ENCODE measurements around the gene ADGRB2.

Gene ADGRB2

GRCh38 chr1:31702836-31703404 lies 61.2 kb downstream of the ADGRB2 start:
- DNase-seq (ENCODE audit: low read depth), result no peak

DNA sequence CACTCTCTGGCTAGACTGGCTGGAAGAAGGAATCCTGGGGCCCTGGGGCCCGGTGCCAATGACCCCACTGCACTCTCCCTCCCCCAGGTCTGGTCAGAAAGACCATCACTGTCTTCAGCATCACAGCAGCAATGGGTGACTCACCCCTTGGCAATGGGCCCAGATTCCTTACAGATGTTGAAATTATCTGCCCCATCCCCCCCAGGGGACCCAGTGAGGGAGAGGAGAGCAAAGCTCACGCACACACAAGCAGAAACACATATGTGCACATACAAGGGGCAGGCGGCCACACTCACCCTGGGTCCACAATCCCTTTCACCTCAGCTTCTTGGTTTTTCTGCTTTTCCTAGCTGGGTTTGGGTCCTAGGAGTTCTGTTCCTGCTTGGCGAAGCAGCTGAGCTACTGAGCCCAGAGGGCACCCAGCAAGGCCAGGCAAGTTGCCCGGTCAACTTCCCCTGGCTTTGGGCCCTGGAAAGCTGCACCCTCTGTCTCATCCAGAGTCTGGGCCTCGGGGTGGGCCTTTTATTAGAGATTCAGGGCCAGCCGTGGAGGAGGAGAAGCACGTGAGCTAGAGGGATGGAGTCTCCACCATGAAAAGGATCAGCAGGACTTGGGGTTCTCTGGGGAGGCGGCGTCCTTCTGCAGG lies 62.9 kb downstream of the ADGRB2 start:
- DNase-seq (ENCODE audit: low read depth), result no peak

GRCh38 chr1:31700468-31701090 lies 63.6 kb downstream of the ADGRB2 start:
- DNase-seq (ENCODE audit: low read depth), result no peak

GRCh38 chr1:31699341-31699891 lies 64.7 kb downstream of the ADGRB2 start:
- no peak for DNase-seq (ENCODE audit: low read depth)

- DNase-seq (ENCODE audit: low read depth), result no peak
Observed at GRCh38 chr1:31697369-31697984, 66.7 kb downstream of the ADGRB2 start.

DNA sequence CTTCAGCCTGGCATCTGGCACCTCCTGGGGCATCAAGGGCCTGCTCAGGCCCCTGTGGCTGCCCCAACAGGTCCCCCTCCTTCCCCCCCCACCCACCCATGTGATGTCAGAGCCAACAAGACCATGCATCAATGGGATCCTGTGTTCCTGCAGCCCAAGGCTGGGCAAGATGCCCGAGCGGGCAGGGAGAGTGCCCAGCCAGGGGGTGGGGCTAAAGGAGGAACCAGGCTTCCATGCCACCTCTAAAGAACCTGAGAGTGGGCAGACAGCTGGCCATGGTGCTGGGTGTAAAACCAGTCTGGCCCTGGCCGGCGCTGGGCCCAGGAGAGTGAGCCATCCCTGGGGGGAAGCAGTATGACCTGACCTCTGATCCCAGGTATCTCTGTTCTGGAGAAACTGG lies 67.9 kb downstream of the ADGRB2 start:
- DNase-seq (ENCODE audit: low read depth), result no peak

GRCh38 chr1:31695327-31695726 lies 68.8 kb downstream of the ADGRB2 start:
- DNase-seq (ENCODE audit: low read depth), result no peak

GRCh38 chr1:31694964-31695313 lies 69.2 kb downstream of the ADGRB2 start:
- DNase-seq (ENCODE audit: low read depth), result no peak

GRCh38 chr1:31694069-31694963 lies 69.8 kb downstream of the ADGRB2 start:
- DNase-seq (ENCODE audit: low read depth), result no peak

GRCh38 chr1:31693231-31693630 lies 70.9 kb downstream of the ADGRB2 start:
- no peak for DNase-seq (ENCODE audit: low read depth)

- no peak for DNase-seq (ENCODE audit: low read depth)
Observed at GRCh38 chr1:31691951-31692350, 72.2 kb downstream of the ADGRB2 start.

GRCh38 chr1:31691446-31691845 lies 72.7 kb downstream of the ADGRB2 start:
- DNase-seq (ENCODE audit: low read depth), result no peak

DNA sequence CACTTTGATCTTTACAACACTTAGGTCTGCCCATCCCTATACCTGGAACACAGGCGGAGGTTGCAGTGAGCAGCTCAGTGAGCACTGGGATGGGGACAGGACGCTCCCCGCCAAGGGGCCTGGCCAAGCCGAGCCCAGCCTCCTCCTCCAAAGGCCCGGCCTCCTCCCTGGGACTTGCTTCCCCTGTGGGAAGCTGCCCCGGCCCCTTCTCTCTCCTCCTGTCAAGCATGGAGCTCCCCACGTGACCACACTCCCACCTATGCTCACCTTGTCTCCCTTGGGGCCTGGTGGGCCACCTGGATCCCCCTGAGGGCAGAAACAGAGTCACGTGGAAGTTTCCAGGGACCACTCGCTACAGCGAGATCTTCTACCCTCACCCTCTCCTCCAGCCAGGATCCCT lies 73.2 kb downstream of the ADGRB2 start:
- DNase-seq (ENCODE audit: low read depth), result no peak

DNA sequence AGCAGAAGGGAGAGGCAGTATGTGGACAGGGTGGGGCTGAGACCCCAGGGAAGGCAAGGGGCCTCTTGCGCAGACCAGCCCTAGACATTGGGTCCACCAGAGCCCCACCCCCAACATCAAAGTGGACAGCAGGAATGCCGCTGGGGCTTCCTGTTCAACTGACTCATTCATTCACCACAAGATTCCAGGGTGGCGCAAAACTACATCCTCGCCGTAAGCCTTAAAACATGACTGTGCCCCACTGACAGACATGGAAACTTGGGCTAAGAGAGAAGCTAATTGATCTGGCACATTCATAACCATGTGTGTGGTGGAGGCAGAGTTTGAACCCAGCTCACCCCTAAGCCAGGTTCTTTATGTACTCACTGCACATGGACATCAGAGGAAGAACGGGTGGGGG lies 74.3 kb downstream of the ADGRB2 start:
- DNase-seq (ENCODE audit: low read depth), result no peak

- DNase-seq (ENCODE audit: low read depth), result no peak
Observed at GRCh38 chr1:31689379-31689778, 74.8 kb downstream of the ADGRB2 start.

- no peak for DNase-seq (ENCODE audit: low read depth)
Observed at GRCh38 chr1:31688233-31688918, 75.8 kb downstream of the ADGRB2 start.

- DNase-seq (ENCODE audit: low read depth), result no peak
Observed at GRCh38 chr1:31687601-31688000, 76.5 kb downstream of the ADGRB2 start.

DNA sequence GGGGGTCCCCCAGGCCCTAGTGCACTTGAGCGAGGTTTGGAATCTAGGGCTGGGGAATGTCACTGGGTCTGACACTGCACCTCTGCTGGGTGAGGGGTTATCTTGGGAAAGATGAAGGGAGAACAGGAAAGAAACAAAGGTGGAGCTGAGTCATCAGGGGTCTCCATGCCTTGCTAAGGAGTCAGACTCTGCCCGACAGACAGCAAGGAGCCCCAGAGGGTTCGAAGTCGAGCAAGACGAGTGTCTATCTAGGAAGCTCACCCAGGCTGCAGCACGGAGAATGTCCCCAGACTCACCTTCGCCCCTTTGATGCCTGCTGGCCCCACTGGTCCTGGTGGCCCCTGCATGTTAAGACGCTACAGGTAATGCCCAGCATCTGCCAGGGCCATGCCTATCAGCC lies 78.3 kb downstream of the ADGRB2 start:
- no peak for DNase-seq (ENCODE audit: low read depth)

GRCh38 chr1:31683997-31684396 lies 80.1 kb downstream of the ADGRB2 start:
- DNase-seq (ENCODE audit: low read depth), result no peak

DNA sequence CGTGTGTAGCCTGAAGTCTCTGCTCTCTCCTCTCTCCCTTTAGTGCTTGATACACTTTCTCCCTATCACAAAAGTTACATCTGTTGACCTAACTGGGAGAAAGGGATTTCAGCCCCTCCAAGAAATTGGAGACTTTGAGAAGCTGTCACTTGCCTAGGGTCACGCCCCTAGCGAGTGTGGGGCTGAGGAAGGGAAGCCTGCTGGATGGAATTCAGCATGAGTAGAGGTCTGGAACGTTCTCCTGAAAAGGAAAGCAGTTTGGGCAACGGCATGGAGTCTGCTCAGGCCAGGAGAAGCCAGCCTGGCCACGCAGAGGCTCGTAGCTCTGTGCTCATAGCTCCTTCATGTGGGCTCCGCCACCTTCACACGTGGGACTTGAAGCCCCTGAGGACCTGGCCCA lies 82.7 kb downstream of the ADGRB2 start:
- DNase-seq (ENCODE audit: low read depth), result no peak

DNA sequence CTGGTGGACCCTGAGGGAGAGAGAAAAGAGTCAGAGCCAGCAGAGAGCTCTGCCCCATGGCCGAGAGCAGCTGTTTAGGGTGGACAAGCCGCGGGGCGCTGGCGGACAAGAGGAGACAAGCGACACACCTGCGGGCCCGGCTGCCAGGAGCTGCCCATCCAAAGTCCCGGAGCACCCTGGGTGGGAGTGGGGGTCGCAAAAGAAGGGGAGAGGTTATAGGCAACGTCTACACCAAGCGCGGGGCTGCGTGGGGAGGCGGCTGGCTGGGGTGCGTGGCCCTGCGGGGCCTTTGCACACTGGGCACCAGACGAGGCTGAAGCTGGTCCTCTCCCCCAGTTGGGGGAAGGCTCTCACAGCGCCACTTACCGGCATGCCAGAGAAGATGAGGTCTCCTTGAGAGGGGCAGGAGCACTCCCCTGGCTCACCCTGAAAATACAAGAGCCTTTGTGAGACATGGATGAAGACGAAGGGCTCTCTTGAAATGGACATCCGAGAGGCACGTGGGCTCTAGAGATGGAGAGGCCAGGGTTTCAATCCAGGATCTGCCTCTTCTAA lies 84.4 kb downstream of the ADGRB2 start:
- no peak for DNase-seq (ENCODE audit: low read depth)
